Measurements from ENCODE around the gene NPBWR2. TPM values are rescaled to one million over a fixed set of nuclear protein-coding genes. Genes with fewer than 3 reads are reported as not detected.
"Not testable (repeated sequence)": the region's sequence is repeated elsewhere in the genome, so short reads cannot be mapped to it uniquely, and the experiment has no call there.

Gene NPBWR2
- total and polyA plus RNA-seq, 9 of the 15 experiments (the other 6 are each of a cell fraction or from before 2014, with no cell fraction given): not detected

DNA sequence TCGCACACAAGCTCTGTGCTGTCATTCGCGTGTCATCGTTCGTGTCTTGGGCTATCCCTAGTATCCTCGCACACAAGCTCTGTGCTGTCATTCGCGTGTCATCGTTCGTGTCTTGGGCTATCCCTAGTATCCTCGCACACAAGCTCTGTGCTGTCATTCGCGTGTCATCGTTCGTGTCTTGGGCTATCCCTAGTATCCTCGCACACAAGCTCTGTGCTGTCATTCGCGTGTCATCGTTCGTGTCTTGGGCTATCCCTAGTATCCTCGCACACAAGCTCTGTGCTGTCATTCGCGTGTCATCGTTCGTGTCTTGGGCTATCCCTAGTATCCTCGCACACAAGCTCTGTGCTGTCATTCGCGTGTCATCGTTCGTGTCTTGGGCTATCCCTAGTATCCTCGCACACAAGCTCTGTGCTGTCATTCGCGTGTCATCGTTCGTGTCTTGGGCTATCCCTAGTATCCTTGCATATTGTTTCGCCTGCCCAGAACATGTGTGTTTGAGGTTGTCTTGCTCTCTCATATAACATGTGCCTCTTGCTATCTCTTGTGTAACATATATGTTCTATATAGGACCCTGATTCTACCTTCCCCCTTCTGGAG is 20.0 kb downstream of the NPBWR2 start:
- Histone ChIP-seq H3K4me1 (replicated peaks in 1 of 2; ENCODE audit: control insufficient read depth in 2 of 2, insufficient read depth in 2 of 2, low read length in 2 of 2) (peaks cover 3 to 43% of the 10 kb centered on the region in 2 experiments; a peak in 3 of 5 replicates), H3K27me3 (ENCODE audit: control insufficient read depth in 2 of 2, insufficient read depth in 2 of 2, low read length in 2 of 2) (peaks cover 6 to 37% of the 10 kb centered on the region in 2 experiments; a peak in 4 of 5 replicates)
- H3K9me3 ChIP-seq (replicated peaks; ENCODE audit: control insufficient read depth, insufficient read depth, low read depth, low read length); FAIRE-seq; CTCF ChIA-PET (ENCODE audit: low intra/inter-chr PET ratio); H3K9ac ChIP-seq (ENCODE audit: insufficient read depth in 1 of 2, low read depth in 2 of 2, low read length in 2 of 2); H2AFZ ChIP-seq (ENCODE audit: low read depth, low read length); intact Hi-C loops (cut with micrococcal nuclease); DNase-seq (ENCODE audit: extremely low read depth in 1 of 4, low spot score in 3 of 4); in situ Hi-C loops (cut with MboI); BruUV-seq (replicated peaks); H3K4me2 ChIP-seq (ENCODE audit: insufficient read depth, low read length); H3K4me3 ChIP-seq; H3K79me2 ChIP-seq (ENCODE audit: control insufficient read depth, insufficient read depth, low read length); H3K36me3 ChIP-seq (ENCODE audit: control insufficient read depth, insufficient read depth, low read length); H3K27ac ChIP-seq (ENCODE audit: extremely low read depth, low read depth, low read length); H3K9me1 ChIP-seq (ENCODE audit: control insufficient read depth, insufficient read depth, low read length); H4K20me1 ChIP-seq (replicated peaks; ENCODE audit: control insufficient read depth, insufficient read depth, low read length); ATAC-seq: not testable (repeated sequence)
- WGBS (ENCODE audit: insufficient coverage, low coverage, missing lambda C conversion rate): 23% methylated on average over 6 of the region's 36 CpGs
- POLR2A ChIA-PET: interaction anchor here (0.7 kb wide), 1 partner anchor 15 kb away, joined by 3 read pairs; no protein-coding TSS in a partner anchor

- in situ Hi-C loops (cut with MboI): no loop called here
- 63% methylated on average over 7 of the region's 11 CpGs for WGBS (ENCODE audit: insufficient coverage, low coverage, missing lambda C conversion rate)
- Histone ChIP-seq H3K9me3 (replicated peaks; ENCODE audit: control insufficient read depth, insufficient read depth, low read depth, low read length) (peaks cover 2% of the 10 kb centered on the region; the same call in 1 of the 2 replicates), H2AFZ (ENCODE audit: low read depth, low read length) (no peak overlapping the region), H3K4me1 (replicated peaks in 1 of 2; ENCODE audit: control insufficient read depth in 2 of 2, insufficient read depth in 2 of 2, low read length in 2 of 2) (peaks cover 3 to 43% of the 10 kb centered on the region in 2 experiments; a peak in 3 of 5 replicates), H3K27ac (ENCODE audit: extremely low read depth, low read depth, low read length) (no peak overlapping the region), H3K79me2 (ENCODE audit: control insufficient read depth, insufficient read depth, low read length) (no peaks in the 10 kb centered on the region), H3K9me1 (ENCODE audit: control insufficient read depth, insufficient read depth, low read length) (no peaks in the 10 kb centered on the region), H3K4me3 (no peak overlapping the region), H4K20me1 (replicated peaks; ENCODE audit: control insufficient read depth, insufficient read depth, low read length) (peaks cover 9% of the 10 kb centered on the region; the same call in 1 of the 2 replicates), H3K4me2 (ENCODE audit: insufficient read depth, low read length) (no peak overlapping the region), H3K27me3 (ENCODE audit: control insufficient read depth in 2 of 2, insufficient read depth in 2 of 2, low read length in 2 of 2) (peaks cover 6 to 37% of the 10 kb centered on the region in 2 experiments; a peak in 4 of 5 replicates), H3K36me3 (ENCODE audit: control insufficient read depth, insufficient read depth, low read length) (no peaks in the 10 kb centered on the region), H3K9ac (ENCODE audit: insufficient read depth in 1 of 2, low read depth in 2 of 2, low read length in 2 of 2) (no peak overlapping the region)
- ATAC-seq (no peak), DNase-seq (ENCODE audit: extremely low read depth in 1 of 4, low spot score in 3 of 4) (no peak), FAIRE-seq (no peak)
- intact Hi-C loops (cut with micrococcal nuclease): no loop called here
- no TSS peak for BruUV-seq (replicated peaks)
- ChIA-PET CTCF (ENCODE audit: low intra/inter-chr PET ratio) (no interaction called here), POLR2A (interaction anchor here (0.7 kb wide), 1 partner anchor 15 kb away, joined by 3 read pairs; no protein-coding TSS in a partner anchor)
- TF ChIP-seq SPI1 (IDR thresholded peaks at IDR 0.05; ENCODE audit: borderline replicate concordance, low read depth, low read length): no peak
- TF ChIP-seq POLR3A (IDR thresholded peaks at IDR 0.05; ENCODE audit: borderline replicate concordance, extremely low read depth, insufficient read depth, insufficient read length): no peak
- TF ChIP-seq TRIM28 (IDR thresholded peaks at IDR 0.05): no peak
- TF ChIP-seq ZNF217 (CRISPR knock-in tag; IDR thresholded peaks at IDR 0.05): no peak
- TF ChIP-seq RREB1 (CRISPR knock-in tag; IDR thresholded peaks at IDR 0.05): no peak
- no peak for TF ChIP-seq BHLHE40 (IDR thresholded peaks at IDR 0.05; ENCODE audit: low read length)
- no peak for TF ChIP-seq MYBL2 (IDR thresholded peaks at IDR 0.05; ENCODE audit: low read depth)
- no peak for TF ChIP-seq MYBL2 (CRISPR knock-in tag; IDR thresholded peaks at IDR 0.05; ENCODE audit: borderline replicate concordance)
- TF ChIP-seq ZNF699 (CRISPR knock-in tag; IDR thresholded peaks at IDR 0.05; ENCODE audit: insufficient replicate concordance): no peak
- no peak for TF ChIP-seq NUFIP1 (IDR thresholded peaks at IDR 0.05; ENCODE audit: partially characterized antibody)
- TF ChIP-seq NFRKB (IDR thresholded peaks at IDR 0.05; ENCODE audit: low read depth): no peak
Observed at GRCh38 chr20:64086801-64087200, 20.6 kb downstream of the NPBWR2 start.
